Measurements from ENCODE around the gene LDB3. TPM values are rescaled to one million over a fixed set of nuclear protein-coding genes. Genes with fewer than 3 reads are reported as not detected.

Gene LDB3
- total and polyA plus RNA-seq, 9 of the 15 experiments (the other 6 are each of a cell fraction or from before 2014, with no cell fraction given) = 0.03 TPM; not detected in 8

- no peak for DNase-seq (ENCODE audit: extremely low read depth in 1 of 4, low spot score in 3 of 4)
- no TSS peak for BruUV-seq (replicated peaks)
- 2% methylated on average over 12 of the region's 12 CpGs for WGBS (ENCODE audit: insufficient coverage, low coverage, missing lambda C conversion rate)
- H4K20me1 ChIP-seq (replicated peaks; ENCODE audit: control insufficient read depth, insufficient read depth, low read length) = no peaks in the 10 kb centered on the region
- CTCF ChIA-PET (ENCODE audit: low intra/inter-chr PET ratio) = no interaction called here
- H3K27ac ChIP-seq (ENCODE audit: extremely low read depth, low read depth, low read length) = no peak overlapping the region
- H3K4me3 ChIP-seq = no peak overlapping the region
- H3K9me1 ChIP-seq (ENCODE audit: control insufficient read depth, insufficient read depth, low read length) = no peaks in the 10 kb centered on the region
- H3K4me1 ChIP-seq (replicated peaks in 1 of 2; ENCODE audit: control insufficient read depth in 2 of 2, insufficient read depth in 2 of 2, low read length in 2 of 2) = peaks cover 0 to 4% of the 10 kb centered on the region in 2 experiments; a peak in 2 of 5 replicates
- H3K4me2 ChIP-seq (ENCODE audit: insufficient read depth, low read length) = no peak overlapping the region
- no peak for TF ChIP-seq ILK (tag; IDR thresholded peaks at IDR 0.05; ENCODE audit: borderline replicate concordance, low read depth)
- POLR2A ChIA-PET = interaction anchor here (0.6 kb wide), 1 partner anchor 20 kb away, joined by 3 read pairs; no protein-coding TSS in a partner anchor
- no peaks in the 10 kb centered on the region for H3K9me3 ChIP-seq (replicated peaks; ENCODE audit: control insufficient read depth, insufficient read depth, low read depth, low read length)
- no peak for FAIRE-seq
- no peak for ATAC-seq
- no peaks in the 10 kb centered on the region for H3K36me3 ChIP-seq (ENCODE audit: control insufficient read depth, insufficient read depth, low read length)
- H3K27me3 ChIP-seq (ENCODE audit: control insufficient read depth in 2 of 2, insufficient read depth in 2 of 2, low read length in 2 of 2) = peaks cover 8 to 89% of the 10 kb centered on the region in 2 experiments; a peak in 4 of 5 replicates
- no peaks in the 10 kb centered on the region for H3K79me2 ChIP-seq (ENCODE audit: control insufficient read depth, insufficient read depth, low read length)
- H2AFZ ChIP-seq (ENCODE audit: low read depth, low read length) = no peak overlapping the region
- intact Hi-C loops (cut with micrococcal nuclease) (no loop called here), in situ Hi-C loops (cut with MboI) (no loop called here)
- no peak overlapping the region for H3K9ac ChIP-seq (ENCODE audit: insufficient read depth in 1 of 2, low read depth in 2 of 2, low read length in 2 of 2)
These were observed 10.0 kb upstream of the LDB3 start for GRCh38 chr10:86658261-86658741.

- Histone ChIP-seq H3K27me3 (ENCODE audit: control insufficient read depth in 2 of 2, insufficient read depth in 2 of 2, low read length in 2 of 2) (peaks cover 8 to 90% of the 10 kb centered on the region in 2 experiments; a peak in 4 of 5 replicates), H3K36me3 (ENCODE audit: control insufficient read depth, insufficient read depth, low read length) (no peaks in the 10 kb centered on the region), H3K4me1 (replicated peaks in 1 of 2; ENCODE audit: control insufficient read depth in 2 of 2, insufficient read depth in 2 of 2, low read length in 2 of 2) (peaks cover 0 to 4% of the 10 kb centered on the region in 2 experiments; a peak in 2 of 5 replicates), H3K9me3 (replicated peaks; ENCODE audit: control insufficient read depth, insufficient read depth, low read depth, low read length) (no peaks in the 10 kb centered on the region), H3K79me2 (ENCODE audit: control insufficient read depth, insufficient read depth, low read length) (no peaks in the 10 kb centered on the region), H3K9me1 (ENCODE audit: control insufficient read depth, insufficient read depth, low read length) (no peaks in the 10 kb centered on the region), H3K9ac (ENCODE audit: insufficient read depth in 1 of 2, low read depth in 2 of 2, low read length in 2 of 2) (no peak overlapping the region), H3K4me2 (ENCODE audit: insufficient read depth, low read length) (no peak overlapping the region), H3K4me3 (no peak overlapping the region), H2AFZ (ENCODE audit: low read depth, low read length) (no peak overlapping the region), H4K20me1 (replicated peaks; ENCODE audit: control insufficient read depth, insufficient read depth, low read length) (no peaks in the 10 kb centered on the region), H3K27ac (ENCODE audit: extremely low read depth, low read depth, low read length) (no peak overlapping the region)
- intact Hi-C loops (cut with micrococcal nuclease) = no loop called here
- no peak for TF ChIP-seq SRSF3 (IDR thresholded peaks at IDR 0.05; ENCODE audit: insufficient read depth, low read length)
- DNase-seq (ENCODE audit: extremely low read depth in 1 of 4, low spot score in 3 of 4) (no peak), FAIRE-seq (no peak), ATAC-seq (no peak)
- in situ Hi-C loops (cut with MboI) = no loop called here
- ChIA-PET CTCF (ENCODE audit: low intra/inter-chr PET ratio) (no interaction called here), POLR2A (interaction anchor here (0.6 to 0.9 kb wide), 2 partner anchors 11 to 20 kb away, joined by 3 read pairs; no protein-coding TSS in a partner anchor)
- BruUV-seq (replicated peaks) = no TSS peak
- 0% methylated on average over 1 of the region's 3 CpGs for WGBS (ENCODE audit: insufficient coverage, low coverage, missing lambda C conversion rate)
These were observed 9.6 kb upstream of the LDB3 start for GRCh38 chr10:86658751-86659150.
